ENCODE measurements around the gene KDM4C.

- no peak for TF ChIP-seq CTCF (IDR thresholded peaks at IDR 0.05)
- no peak for TF ChIP-seq EZH2phosphoT487 (IDR thresholded peaks at IDR 0.05)
These were observed 361.8 kb downstream of the KDM4C start for GRCh38 chr9:7119612-7120011.

All from neural progenitor cell (in vitro differentiated cells).